ENCODE data around the gene CMIP.

Gene CMIP

DNA sequence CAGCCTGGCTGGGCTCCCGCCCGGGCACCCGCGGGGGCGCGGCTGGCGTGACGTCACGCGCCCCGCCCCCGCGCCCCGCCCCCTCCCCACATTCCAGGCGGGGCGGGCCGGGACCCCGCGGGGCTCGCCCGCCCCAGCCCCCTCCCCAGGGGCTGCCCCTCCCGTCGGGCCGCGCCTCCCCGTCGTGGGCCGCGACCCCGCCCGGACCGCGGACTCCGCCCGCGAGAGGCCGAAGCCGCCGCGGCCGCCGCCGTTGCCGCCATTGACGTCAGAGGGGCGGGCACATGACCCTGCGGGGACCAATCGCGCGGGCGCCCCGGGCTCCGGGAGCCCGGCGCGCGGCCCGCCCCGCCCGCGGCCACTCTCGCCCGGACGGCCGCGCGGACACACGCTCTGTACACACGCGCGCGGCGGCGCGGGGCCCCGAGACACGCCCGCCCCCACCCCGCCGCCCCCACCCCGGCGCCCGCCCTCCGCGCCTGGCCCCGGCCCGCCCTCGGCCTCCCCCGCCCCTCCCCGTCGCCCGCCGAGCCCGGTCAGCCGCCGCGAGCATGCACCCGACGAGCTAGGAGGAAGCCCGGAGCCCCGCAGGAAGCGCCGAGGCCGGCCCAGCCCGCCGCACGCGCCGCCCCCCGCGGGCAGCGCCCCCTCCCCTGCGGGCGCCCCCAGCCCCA, at the start of gene CMIP:
Gene CMIP (plus strand): TSS at position 361 of the 674 bp plus-strand sequence.
- H3K4me2 ChIP-seq (ENCODE audit: low read depth, low read length, poor library complexity, severe bottlenecking) = peak within 1 kb of the TSS; percentile 95
- peak within 1 kb of the TSS; percentile 79 for H3K4me3 ChIP-seq (ENCODE audit: insufficient read depth, low read length, poor library complexity, severe bottlenecking)
- no peaks in the 10 kb centered on the region for H3K9me3 ChIP-seq (ENCODE audit: insufficient read depth, low read length)
- H3K9me2 ChIP-seq (replicated peaks; ENCODE audit: insufficient read depth, low read length) = no peaks in the 10 kb centered on the region
- no peaks in the 10 kb centered on the region for H3K27me3 ChIP-seq (ENCODE audit: low read length)
- H3K79me2 ChIP-seq (ENCODE audit: insufficient read depth, low read length) = peaks cover 45% of the 10 kb centered on the region
- no peak for TF ChIP-seq EZH2phosphoT487 (conservative IDR thresholded peaks at IDR 0.05; ENCODE audit: low read length)
- TF ChIP-seq, protein P1, sequence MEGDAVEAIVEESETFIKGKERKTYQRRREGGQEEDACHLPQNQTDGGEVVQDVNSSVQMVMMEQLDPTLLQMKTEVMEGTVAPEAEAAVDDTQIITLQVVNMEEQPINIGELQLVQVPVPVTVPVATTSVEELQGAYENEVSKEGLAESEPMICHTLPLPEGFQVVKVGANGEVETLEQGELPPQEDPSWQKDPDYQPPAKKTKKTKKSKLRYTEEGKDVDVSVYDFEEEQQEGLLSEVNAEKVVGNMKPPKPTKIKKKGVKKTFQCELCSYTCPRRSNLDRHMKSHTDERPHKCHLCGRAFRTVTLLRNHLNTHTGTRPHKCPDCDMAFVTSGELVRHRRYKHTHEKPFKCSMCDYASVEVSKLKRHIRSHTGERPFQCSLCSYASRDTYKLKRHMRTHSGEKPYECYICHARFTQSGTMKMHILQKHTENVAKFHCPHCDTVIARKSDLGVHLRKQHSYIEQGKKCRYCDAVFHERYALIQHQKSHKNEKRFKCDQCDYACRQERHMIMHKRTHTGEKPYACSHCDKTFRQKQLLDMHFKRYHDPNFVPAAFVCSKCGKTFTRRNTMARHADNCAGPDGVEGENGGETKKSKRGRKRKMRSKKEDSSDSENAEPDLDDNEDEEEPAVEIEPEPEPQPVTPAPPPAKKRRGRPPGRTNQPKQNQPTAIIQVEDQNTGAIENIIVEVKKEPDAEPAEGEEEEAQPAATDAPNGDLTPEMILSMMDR (IDR thresholded peaks at IDR 0.05; ENCODE audit: insufficient read depth, low read length, poor library complexity, severe bottlenecking) = no peak
- H3K9ac ChIP-seq (ENCODE audit: low read length) = peak within 1 kb of the TSS; percentile 74
- peak within 1 kb of the TSS; percentile 44 for H3K27ac ChIP-seq (ENCODE audit: low read depth, low read length)
- no peak within 1 kb of the TSS for H2AFZ ChIP-seq (ENCODE audit: low read depth, low read length, severe bottlenecking)
- no peaks in the 10 kb centered on the region for H3K36me3 ChIP-seq (ENCODE audit: low read length)
- H3F3A ChIP-seq (ENCODE audit: insufficient read depth) = 0 out of 2 replicates have a peak, but pooled peaks cover 7% of the 10 kb centered on the region
- H4K20me1 ChIP-seq (ENCODE audit: low read depth, low read length) = no peaks in the 10 kb centered on the region

DNA sequence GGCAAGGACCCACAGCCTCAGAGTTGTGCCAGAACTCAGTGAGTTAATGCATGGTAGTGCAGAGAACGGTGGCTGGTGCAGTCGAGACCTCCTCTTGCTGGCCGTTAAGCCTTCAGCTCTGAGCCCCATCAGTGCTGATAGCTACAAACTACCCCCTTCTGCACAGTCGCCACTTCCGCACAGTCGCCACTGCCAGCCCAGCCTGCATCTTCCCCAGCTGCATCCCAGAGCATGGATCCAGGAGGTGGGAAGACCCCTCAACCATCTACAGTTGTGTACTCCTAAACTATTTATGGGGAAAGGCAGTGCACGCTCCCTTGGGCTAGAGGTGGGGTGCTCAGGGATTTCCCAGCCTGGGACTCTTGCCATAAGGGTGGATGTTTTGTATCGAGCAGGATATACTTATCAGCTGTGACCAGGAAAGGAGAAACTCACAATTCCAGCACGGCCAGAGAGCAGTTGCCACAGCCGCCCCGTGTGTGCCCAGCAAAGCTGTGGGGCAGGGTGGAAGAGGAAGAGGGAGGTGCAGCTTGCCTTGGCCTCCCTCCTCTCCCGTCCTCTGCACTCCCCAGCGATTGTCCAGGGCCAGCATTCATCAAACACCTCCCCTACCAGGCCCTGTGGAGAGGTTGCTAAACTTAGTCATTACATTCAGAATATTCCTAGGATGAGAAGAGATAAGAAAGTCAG, 49.5 kb upstream of the CMIP start:
- Histone ChIP-seq H3K27ac (ENCODE audit: low read depth, low read length) (no peak overlapping the region), H3K4me2 (ENCODE audit: low read depth, low read length, poor library complexity, severe bottlenecking) (no peak overlapping the region), H3K9ac (ENCODE audit: low read length) (no peak overlapping the region), H3F3A (ENCODE audit: insufficient read depth) (no peaks in the 10 kb centered on the region), H3K9me2 (replicated peaks; ENCODE audit: insufficient read depth, low read length) (no peaks in the 10 kb centered on the region), H3K4me3 (ENCODE audit: insufficient read depth, low read length, poor library complexity, severe bottlenecking) (no peak overlapping the region), H4K20me1 (ENCODE audit: low read depth, low read length) (no peaks in the 10 kb centered on the region), H3K36me3 (ENCODE audit: low read length) (no peaks in the 10 kb centered on the region), H3K27me3 (ENCODE audit: low read length) (no peaks in the 10 kb centered on the region), H2AFZ (ENCODE audit: low read depth, low read length, severe bottlenecking) (no peak overlapping the region), H3K9me3 (ENCODE audit: insufficient read depth, low read length) (no peaks in the 10 kb centered on the region), H3K79me2 (ENCODE audit: insufficient read depth, low read length) (no peaks in the 10 kb centered on the region)
- TF ChIP-seq EZH2phosphoT487 (conservative IDR thresholded peaks at IDR 0.05; ENCODE audit: low read length) = no peak
- TF ChIP-seq, protein P1 (IDR thresholded peaks at IDR 0.05; ENCODE audit: insufficient read depth, low read length, poor library complexity, severe bottlenecking) = no peak

DNA sequence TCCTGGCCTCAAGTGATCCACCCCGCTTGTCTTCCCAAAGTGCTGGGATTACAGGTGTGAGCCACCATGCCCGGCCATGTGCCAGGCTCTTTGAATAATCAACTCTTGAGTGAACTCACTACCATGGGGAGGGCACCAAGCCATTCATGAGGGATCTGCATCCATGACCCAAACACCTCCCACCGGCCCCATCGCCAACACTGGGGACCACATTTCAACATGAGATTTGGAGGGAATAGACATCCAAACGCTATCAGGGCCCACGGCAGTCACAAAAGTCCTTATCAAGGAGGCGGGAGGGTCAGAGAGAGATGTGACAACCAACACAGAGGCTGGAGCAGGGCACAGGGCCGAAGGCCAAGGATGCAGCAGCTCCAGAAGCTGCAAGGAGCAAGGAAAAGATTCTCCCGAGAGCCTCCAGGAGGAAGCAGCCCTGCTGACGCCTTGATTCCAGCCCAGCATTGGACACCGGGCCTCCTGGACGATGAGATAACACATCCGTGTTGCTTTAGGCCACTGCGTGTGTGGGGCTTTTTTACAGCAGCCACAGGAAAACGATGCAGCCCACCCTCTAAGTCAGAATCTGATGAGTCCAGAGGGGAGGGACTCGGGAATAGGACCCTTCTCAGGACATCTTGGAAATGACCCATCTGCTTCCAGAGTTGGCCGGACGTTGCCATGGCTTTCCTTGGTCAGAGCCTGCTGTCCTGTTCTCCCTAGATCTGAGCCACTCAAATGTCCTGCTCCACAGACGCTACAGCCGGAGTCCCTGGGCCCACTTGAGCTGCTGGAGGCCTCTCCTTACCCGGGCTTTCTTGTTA, 47.3 kb upstream of the CMIP start:
- Histone ChIP-seq H3K9ac (ENCODE audit: low read length) (no peak overlapping the region), H3K4me2 (ENCODE audit: low read depth, low read length, poor library complexity, severe bottlenecking) (no peak overlapping the region)

More for the DNA sequence above, 47.3 kb upstream of the CMIP start:
- H3K9me2 ChIP-seq (replicated peaks; ENCODE audit: insufficient read depth, low read length) = no peaks in the 10 kb centered on the region
- H3K9me3 ChIP-seq (ENCODE audit: insufficient read depth, low read length) = no peaks in the 10 kb centered on the region
- no peak for TF ChIP-seq EZH2phosphoT487 (conservative IDR thresholded peaks at IDR 0.05; ENCODE audit: low read length)
- TF ChIP-seq, protein P1 (IDR thresholded peaks at IDR 0.05; ENCODE audit: insufficient read depth, low read length, poor library complexity, severe bottlenecking) = no peak
- H3K27ac ChIP-seq (ENCODE audit: low read depth, low read length) = no peak overlapping the region
- no peaks in the 10 kb centered on the region for H3K79me2 ChIP-seq (ENCODE audit: insufficient read depth, low read length)
- H4K20me1 ChIP-seq (ENCODE audit: low read depth, low read length) = no peaks in the 10 kb centered on the region
- H3K4me3 ChIP-seq (ENCODE audit: insufficient read depth, low read length, poor library complexity, severe bottlenecking) = no peak overlapping the region
- no peaks in the 10 kb centered on the region for H3F3A ChIP-seq (ENCODE audit: insufficient read depth)
- no peaks in the 10 kb centered on the region for H3K36me3 ChIP-seq (ENCODE audit: low read length)
- H2AFZ ChIP-seq (ENCODE audit: low read depth, low read length, severe bottlenecking) = no peak overlapping the region
- H3K27me3 ChIP-seq (ENCODE audit: low read length) = no peaks in the 10 kb centered on the region
